Keratinocyte (primary cell): ENCODE measurements around the gene TM9SF3. TPM values are rescaled to one million over a fixed set of nuclear protein-coding genes. Genes with fewer than 3 reads are reported as not detected.

ENCODE experiments used
- DNase-seq: peaks from one replicate; pipeline ENCODE4 v3.0.0-alpha.2; 2011; ENCODE audit warnings: low read depth, missing footprints, low spot score
- FAIRE-seq: peaks from 2 replicates; lab custom pipeline; 2011; peaks lifted over from hg19 to GRCh38; lab: Jason Lieb, UNC
- H2AFZ ChIP-seq: 2 replicates; pipeline ENCODE4 v1.6.0; 2012; ENCODE audit warnings: low read length, control low read depth, inconsistent platforms; ENCODE audit not compliant: control insufficient read depth
- H3K27ac ChIP-seq: 2 replicates; pipeline ENCODE4 v1.5.1; 2011; ENCODE audit warnings: low read length; ENCODE audit not compliant: control insufficient read depth, insufficient read depth
- H3K27me3 ChIP-seq: 3 replicates; pipeline ENCODE4 v1.6.0; 2011; ENCODE audit warnings: low read length; ENCODE audit not compliant: control insufficient read depth, insufficient read depth; ENCODE audit errors: extremely low read depth
- H3K36me3 ChIP-seq, 2 experiments: 2 replicates in 1 of 2; 3 replicates in 1 of 2; pipeline ENCODE4 v1.5.1; 2011; ENCODE audit warnings: low read length in 2 of 2, mild to moderate bottlenecking in 1 of 2; ENCODE audit not compliant: control insufficient read depth in 2 of 2, insufficient read depth in 2 of 2; ENCODE audit errors: extremely low read depth in 1 of 2
- H3K4me1 ChIP-seq: 3 replicates; pipeline ENCODE4 v1.5.1; 2011; ENCODE audit warnings: low read length; ENCODE audit not compliant: control insufficient read depth, insufficient read depth; ENCODE audit errors: extremely low read depth
- H3K4me2 ChIP-seq: 3 replicates; pipeline ENCODE4 v1.6.0; 2011; ENCODE audit warnings: low read depth, low read length; ENCODE audit not compliant: control insufficient read depth, insufficient read depth; ENCODE audit errors: extremely low read depth
- H3K4me3 ChIP-seq, 3 experiments: fragments of 200-600 bp in 1 of 3; sonication (generic) in 1 of 3; 2 replicates in 2 of 3; 3 replicates in 1 of 3; pipeline ENCODE4 v1.5.1; 2011 to 2016; ENCODE audit warnings: low read length in 3 of 3, mild to moderate bottlenecking in 3 of 3, control low read depth in 2 of 3, inconsistent platforms in 1 of 3, low read depth in 1 of 3, mixed read lengths in 1 of 3, mixed run types in 1 of 3, moderate library complexity in 1 of 3; ENCODE audit not compliant: control insufficient read depth in 2 of 3, insufficient read depth in 2 of 3; ENCODE audit errors: extremely low read depth in 1 of 3
- H3K79me2 ChIP-seq: 2 replicates; pipeline ENCODE4 v1.6.0; 2012; ENCODE audit warnings: low read length; ENCODE audit not compliant: control insufficient read depth, insufficient read depth
- H3K9ac ChIP-seq: 3 replicates; pipeline ENCODE4 v1.6.0; 2011; ENCODE audit warnings: low read length; ENCODE audit not compliant: control insufficient read depth, insufficient read depth; ENCODE audit errors: extremely low read depth
- H3K9me1 ChIP-seq: 3 replicates; pipeline ENCODE4 v1.6.0; 2011; ENCODE audit warnings: low read length; ENCODE audit not compliant: control insufficient read depth, insufficient read depth; ENCODE audit errors: extremely low read depth
- H3K9me3 ChIP-seq: 2 replicates; pipeline ENCODE4 v1.5.1; 2012; ENCODE audit warnings: low read depth, low read length; ENCODE audit not compliant: control insufficient read depth
- H4K20me1 ChIP-seq: 3 replicates; pipeline ENCODE4 v1.6.0; 2011; ENCODE audit warnings: low read length; ENCODE audit not compliant: control insufficient read depth, insufficient read depth; ENCODE audit errors: extremely low read depth
- CTCF ChIP-seq, 3 experiments: IDR thresholded peaks in 1 of 3; conservative IDR thresholded peaks in 1 of 3; optimal IDR thresholded peaks in 1 of 3; 2 replicates in 2 of 3; 3 replicates in 1 of 3; pipeline versions ENCODE3 to v1.5.1; 2011; ENCODE audit warnings: low read length in 3 of 3, mild to moderate bottlenecking in 3 of 3, moderate library complexity in 2 of 3, control low read depth in 1 of 3, inconsistent platforms in 1 of 3; ENCODE audit not compliant: insufficient read depth in 2 of 3; ENCODE audit errors: extremely low read depth in 1 of 3
- EZH2 ChIP-seq: IDR thresholded peaks from one replicate; pipeline ENCODE4 v1.6.1; 2012; ENCODE audit warnings: inconsistent platforms, mild to moderate bottlenecking, low read length, moderate library complexity
- dilution Hi-C: fragments of 300-500 bp; cut with MboI; formaldehyde crosslinking; loops from one replicate; pipeline ENCODE4 v1.7.0; 2020; ENCODE audit warnings: low sequenced_read_pairs; ENCODE audit not compliant: extremely low pct_ligation_motif_present
- polyA plus RNA-seq, 5 experiments: library from polyadenylated mRNA; depleted of rRNA in 3 of 5; stranded (reverse) in 3 of 5; stranded (forward) in 1 of 5; unstranded in 1 of 5; fragments of >200 nt; gene quantifications; 1 replicate in 1 of 5; 2 replicates in 3 of 5; 3 replicates in 1 of 5; pipeline versions ENCODE4 v1.2.1 to v1.2.3, GENCODE V29; 2011 to 2012; ENCODE audit warnings: missing spikeins in 2 of 5, low read depth in 1 of 5, low replicate concordance in 1 of 5

The TM9SF3 gene
- polyA plus RNA-seq, 1 donor (not counting 4 experiments of a cell fraction or from before 2014, with no cell fraction given), result 90.0 TPM

GRCh38 chr10:96495544-96495943, 91.3 kb downstream of the TM9SF3 start:
- TF ChIP-seq CTCF (optimal IDR thresholded peaks at IDR 0.05 in 1 of 3, IDR thresholded peaks at IDR 0.05 in 1 of 3, conservative IDR thresholded peaks at IDR 0.05 in 1 of 3; ENCODE audit: extremely low read depth in 1 of 3, insufficient read depth in 2 of 3, low read length in 3 of 3) (no peak), EZH2 (no peak)
- no peaks in the 10 kb centered on the region for H3K36me3 ChIP-seq
- H3K79me2 ChIP-seq, result no peaks in the 10 kb centered on the region
- dilution Hi-C loops, result no loop called here
- DNase-seq (no peak), FAIRE-seq (no peak)
- H3K9me3 ChIP-seq, result no peaks in the 10 kb centered on the region
- no peaks in the 10 kb centered on the region for H3K27me3 ChIP-seq
- H3K4me2 ChIP-seq, result no peak overlapping the region
- H4K20me1 ChIP-seq, result no peaks in the 10 kb centered on the region
- H3K4me3 ChIP-seq, result no peak overlapping the region
- H3K9ac ChIP-seq, result no peak overlapping the region
- no peaks in the 10 kb centered on the region for H3K9me1 ChIP-seq
- H3K27ac ChIP-seq, result no peak overlapping the region
- H2AFZ ChIP-seq, result no peak overlapping the region
- H3K4me1 ChIP-seq, result no peaks in the 10 kb centered on the region

- no peaks in the 10 kb centered on the region for H3K27me3 ChIP-seq
- no peaks in the 10 kb centered on the region for H3K4me1 ChIP-seq
- dilution Hi-C loops, result no loop called here
- no peak for TF ChIP-seq CTCF (optimal IDR thresholded peaks at IDR 0.05 in 1 of 3, IDR thresholded peaks at IDR 0.05 in 1 of 3, conservative IDR thresholded peaks at IDR 0.05 in 1 of 3; ENCODE audit: extremely low read depth in 1 of 3, insufficient read depth in 2 of 3, low read length in 3 of 3)
- TF ChIP-seq EZH2, result no peak
- FAIRE-seq (no peak), DNase-seq (no peak)
- no peak overlapping the region for H3K4me2 ChIP-seq
- no peak overlapping the region for H3K4me3 ChIP-seq
- H3K9me3 ChIP-seq, result no peaks in the 10 kb centered on the region
- no peak overlapping the region for H2AFZ ChIP-seq
- H4K20me1 ChIP-seq, result no peaks in the 10 kb centered on the region
- no peaks in the 10 kb centered on the region for H3K36me3 ChIP-seq
- no peaks in the 10 kb centered on the region for H3K79me2 ChIP-seq
- no peaks in the 10 kb centered on the region for H3K9me1 ChIP-seq
- no peak overlapping the region for H3K27ac ChIP-seq
- no peak overlapping the region for H3K9ac ChIP-seq
Observed at GRCh38 chr10:96494694-96495093, 92.1 kb downstream of the TM9SF3 start.
